Smooth muscle cell (in vitro differentiated cells): ENCODE measurements around the gene PRR22. TPM values are rescaled to one million over a fixed set of nuclear protein-coding genes. Genes with fewer than 3 reads are reported as not detected.

ENCODE experiments used
- DNase-seq: peaks from one replicate; lab custom pipeline; 2025; ENCODE audit not compliant: unreplicated experiment; lab: John Stamatoyannopoulos, UW
- H2AFZ ChIP-seq: fragments of 200-600 bp; sonication (generic); 2 replicates; pipeline ENCODE4 v1.6.0; 2016; ENCODE audit warnings: antibody characterized with exemption, low read depth, mild to moderate bottlenecking
- H3F3A ChIP-seq: fragments of 200-600 bp; sonication (generic); 2 replicates; pipeline ENCODE4 v1.6.0; 2017; ENCODE audit warnings: antibody characterized with exemption, low read depth
- H3K27ac ChIP-seq: fragments of 200-600 bp; sonication (generic); 2 replicates; pipeline ENCODE4 v1.5.1; 2016; ENCODE audit warnings: low read depth, mild to moderate bottlenecking
- H3K27me3 ChIP-seq: fragments of 200-600 bp; sonication (generic); 2 replicates; pipeline ENCODE4 v1.6.1; 2016; ENCODE audit warnings: low read depth, mild to moderate bottlenecking
- H3K36me3 ChIP-seq: fragments of 200-600 bp; sonication (generic); 2 replicates; pipeline ENCODE4 v1.5.1; 2016; ENCODE audit warnings: low read depth
- H3K4me1 ChIP-seq: fragments of 200-600 bp; sonication (generic); 2 replicates; pipeline ENCODE4 v1.5.1; 2016; ENCODE audit warnings: low read depth
- H3K4me2 ChIP-seq: fragments of 200-600 bp; sonication (generic); 2 replicates; pipeline ENCODE4 v1.6.0; 2016; ENCODE audit warnings: mild to moderate bottlenecking
- H3K4me3 ChIP-seq: fragments of 200-600 bp; sonication (generic); 2 replicates; pipeline ENCODE4 v1.5.1; 2016; ENCODE audit warnings: mild to moderate bottlenecking
- H3K79me2 ChIP-seq: fragments of 200-600 bp; sonication (generic); 2 replicates; pipeline ENCODE4 v1.6.0; 2016; ENCODE audit warnings: low read depth, mild to moderate bottlenecking
- H3K9ac ChIP-seq: fragments of 200-600 bp; sonication (generic); 2 replicates; pipeline ENCODE4 v1.6.0; 2016; ENCODE audit warnings: low read depth
- H3K9me3 ChIP-seq: fragments of 200-600 bp; sonication (generic); replicated peaks from 2 replicates; pipeline ENCODE4 v1.5.1; 2016; ENCODE audit warnings: low read depth
- H4K20me1 ChIP-seq: fragments of 200-600 bp; sonication (generic); 2 replicates; pipeline ENCODE4 v1.6.0; 2016; ENCODE audit warnings: low read depth
- CTCF ChIP-seq: fragments of 200-600 bp; sonication (generic); IDR thresholded peaks from 2 replicates; pipeline ENCODE4 v1.5.1; 2017; ENCODE audit warnings: borderline replicate concordance, mild to moderate bottlenecking, antibody characterized with exemption; ENCODE audit not compliant: insufficient read depth, poor library complexity, severe bottlenecking
- WGBS: methylation state at CpG from one replicate; pipeline ENCODE4 v1.1.7; 2016; ENCODE audit warnings: low lambda C conversion rate; 5-methylcytosine and 5-hydroxymethylcytosine counted together
- polyA plus RNA-seq: library from polyadenylated mRNA; unstranded; fragments of >200 nt; fragmentation: Nextera tagmentation; extraction: Ambion mirVana; gene quantifications from 2 replicates; pipeline ENCODE4 v1.2.1, GENCODE V29; 2016
- total RNA-seq: library from RNA; depleted of rRNA; stranded (reverse); fragments of >200 nt; gene quantifications from 2 replicates; pipeline ENCODE4 v1.2.3, GENCODE V29; 2014

Gene PRR22
- total and polyA plus RNA-seq, 2 experiments from 2014 or later, result 0.65 to 1.5 TPM

DNA sequence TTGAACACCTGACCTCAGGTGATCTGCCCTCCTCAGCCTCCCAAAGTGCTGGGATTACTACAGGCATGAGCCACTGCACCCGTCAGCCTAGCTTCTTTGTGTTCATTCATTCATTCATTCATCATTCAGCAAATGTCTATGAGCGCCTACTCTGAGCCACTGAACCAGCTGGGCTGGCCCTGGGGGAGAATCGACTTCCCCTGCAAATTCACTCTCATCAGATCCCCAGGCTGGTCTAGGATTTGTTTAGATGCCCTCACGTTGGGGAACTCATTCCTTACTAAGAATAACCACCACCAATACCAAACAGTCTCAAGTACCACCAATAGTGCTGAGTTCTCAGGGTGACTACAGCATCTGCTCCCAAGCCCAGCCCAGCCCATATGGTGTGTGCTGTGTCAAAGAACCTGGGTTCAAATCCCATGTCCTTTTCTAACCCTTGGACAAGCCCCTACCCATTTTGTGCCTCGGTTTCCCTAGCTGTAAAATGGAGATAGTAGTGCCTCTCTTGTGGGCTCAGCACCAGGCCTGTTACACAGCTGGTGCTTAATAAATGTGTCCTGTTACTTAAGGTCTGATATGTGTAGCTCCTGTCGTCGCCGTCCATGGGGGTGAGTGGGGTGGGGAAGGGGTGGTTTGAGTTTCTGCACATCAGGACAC is 37.1 kb upstream of the PRR22 start:
- Histone ChIP-seq H3K27me3 (no peaks in the 10 kb centered on the region), H4K20me1 (no peaks in the 10 kb centered on the region), H3K4me1 (no peaks in the 10 kb centered on the region), H3K36me3 (no peaks in the 10 kb centered on the region), H3K4me2 (no peak overlapping the region), H3F3A (no peaks in the 10 kb centered on the region), H2AFZ (no peak overlapping the region), H3K79me2 (no peaks in the 10 kb centered on the region), H3K4me3 (no peak overlapping the region), H3K9me3 (no peaks in the 10 kb centered on the region), H3K27ac (no peak overlapping the region), H3K9ac (no peak overlapping the region)
- WGBS, result 82% methylated on average over 8 of the region's 8 CpGs
- TF ChIP-seq CTCF, result no peak
- DNase-seq, result no peak

GRCh38 chr19:5820785-5821184 is 36.2 kb upstream of the PRR22 start:
- H4K20me1 ChIP-seq, result no peaks in the 10 kb centered on the region
- no peak overlapping the region for H3K4me2 ChIP-seq
- H2AFZ ChIP-seq, result no peak overlapping the region
- no peaks in the 10 kb centered on the region for H3K4me1 ChIP-seq
- H3K27ac ChIP-seq, result no peak overlapping the region
- no peaks in the 10 kb centered on the region for H3F3A ChIP-seq
- H3K9ac ChIP-seq, result no peak overlapping the region
- H3K79me2 ChIP-seq, result no peaks in the 10 kb centered on the region
- no peak for DNase-seq
- H3K27me3 ChIP-seq, result no peaks in the 10 kb centered on the region
- no peak for TF ChIP-seq CTCF
- no peak overlapping the region for H3K4me3 ChIP-seq
- H3K36me3 ChIP-seq, result no peaks in the 10 kb centered on the region
- H3K9me3 ChIP-seq, result no peaks in the 10 kb centered on the region
- WGBS, result 89% methylated on average over 6 of the region's 6 CpGs

DNA sequence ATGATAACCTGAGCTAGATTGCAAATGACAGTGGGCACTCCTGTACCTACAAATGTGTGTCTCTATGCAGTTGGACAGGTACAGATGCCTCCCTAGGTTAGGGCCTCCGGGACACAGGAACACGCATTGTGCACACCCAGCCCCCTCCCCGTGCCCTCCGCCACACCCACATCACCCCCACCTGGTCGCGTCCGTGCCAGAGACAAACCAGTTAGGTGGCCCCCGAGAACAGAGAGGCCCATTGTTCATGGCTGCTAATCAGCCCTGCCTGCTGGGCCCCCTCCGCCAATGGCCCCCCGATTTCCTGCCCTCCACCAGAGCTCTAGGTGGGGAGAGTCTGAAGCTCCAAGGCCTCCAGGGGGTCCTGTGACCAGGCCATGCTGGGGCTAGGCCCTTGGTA is 34.0 kb upstream of the PRR22 start:
- H3K4me1 ChIP-seq, result no peaks in the 10 kb centered on the region
- no peak overlapping the region for H3K27ac ChIP-seq
- no peaks in the 10 kb centered on the region for H3K79me2 ChIP-seq
- WGBS, result 91% methylated on average over 10 of the region's 10 CpGs
- TF ChIP-seq CTCF, result no peak
- no peak for DNase-seq
- H4K20me1 ChIP-seq, result no peaks in the 10 kb centered on the region
- H3K4me2 ChIP-seq, result no peak overlapping the region
- no peak overlapping the region for H2AFZ ChIP-seq
- no peak overlapping the region for H3K9ac ChIP-seq
- no peaks in the 10 kb centered on the region for H3K9me3 ChIP-seq
- no peak overlapping the region for H3K4me3 ChIP-seq
- H3K27me3 ChIP-seq, result no peaks in the 10 kb centered on the region
- H3F3A ChIP-seq, result no peaks in the 10 kb centered on the region
- H3K36me3 ChIP-seq, result no peaks in the 10 kb centered on the region

DNA sequence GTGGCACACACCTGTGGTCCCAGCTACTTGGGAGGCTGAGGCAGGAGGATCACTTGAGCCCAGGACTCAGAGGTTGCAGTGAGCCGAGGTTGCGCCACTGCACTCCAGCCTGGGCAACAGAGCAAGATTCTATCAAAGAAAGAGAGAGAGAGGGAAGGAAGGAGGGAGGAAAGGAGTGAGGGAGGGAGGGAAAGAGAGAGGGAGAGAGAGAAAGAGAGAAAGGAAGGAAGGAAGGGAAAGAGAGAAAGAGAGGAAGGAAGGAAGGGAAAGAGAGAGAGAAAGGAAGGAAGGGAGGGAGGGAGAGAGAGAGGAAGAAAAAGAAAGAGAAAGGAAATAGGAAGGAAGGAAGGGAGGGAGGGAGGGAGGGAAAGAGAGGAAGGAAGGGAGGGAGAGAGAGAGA is 32.7 kb upstream of the PRR22 start:
- no peaks in the 10 kb centered on the region for H3K79me2 ChIP-seq
- no peak overlapping the region for H2AFZ ChIP-seq
- no peaks in the 10 kb centered on the region for H3K4me1 ChIP-seq
- H3K4me2 ChIP-seq, result no peak overlapping the region
- no peak overlapping the region for H3K4me3 ChIP-seq
- no peaks in the 10 kb centered on the region for H3K36me3 ChIP-seq
- H3K27ac ChIP-seq, result no peak overlapping the region
- H3K9me3 ChIP-seq, result no peaks in the 10 kb centered on the region
- DNase-seq, result no peak
- 94% methylated on average over 2 of the region's 2 CpGs for WGBS
- no peak overlapping the region for H3K9ac ChIP-seq
- TF ChIP-seq CTCF, result no peak
- H3F3A ChIP-seq, result no peaks in the 10 kb centered on the region
- no peaks in the 10 kb centered on the region for H3K27me3 ChIP-seq
- no peaks in the 10 kb centered on the region for H4K20me1 ChIP-seq
